HG03439 (cell line): ENCODE results near the gene SIAH3.

Source experiments
- ATAC-seq: cut with Tn5 transposase; IDR thresholded peaks from one replicate; pipeline ENCODE4 v1.9.1; 2021; ENCODE audit warnings: mild to moderate bottlenecking, moderate library complexity; ENCODE audit not compliant: unreplicated experiment

SIAH3 gene

GRCh38 chr13:45748941-45749759 is 102.4 kb downstream of the SIAH3 start:
- no peak for ATAC-seq

- ATAC-seq = no peak
These were observed 104.5 kb downstream of the SIAH3 start for GRCh38 chr13:45747071-45747470.

DNA sequence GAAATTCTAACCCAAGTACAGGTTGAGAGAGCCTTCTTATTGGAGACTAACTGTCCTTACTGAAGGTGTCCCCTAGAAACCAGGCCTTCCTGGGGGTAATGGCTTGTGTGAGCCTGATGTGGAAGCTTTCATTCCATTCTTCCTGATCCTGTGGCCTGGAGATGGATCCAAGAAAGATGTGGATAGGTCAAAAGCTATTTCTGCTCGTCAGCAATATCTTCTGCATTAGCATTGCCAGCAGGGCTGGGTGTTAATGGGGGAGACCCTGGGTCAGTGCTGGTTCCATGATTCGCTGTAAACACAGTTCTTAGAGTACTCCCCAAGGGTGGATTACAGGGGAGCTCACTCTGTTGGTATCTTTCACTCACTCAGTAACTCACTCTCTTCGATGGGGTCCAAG is 106.6 kb downstream of the SIAH3 start:
- ATAC-seq = no peak

DNA sequence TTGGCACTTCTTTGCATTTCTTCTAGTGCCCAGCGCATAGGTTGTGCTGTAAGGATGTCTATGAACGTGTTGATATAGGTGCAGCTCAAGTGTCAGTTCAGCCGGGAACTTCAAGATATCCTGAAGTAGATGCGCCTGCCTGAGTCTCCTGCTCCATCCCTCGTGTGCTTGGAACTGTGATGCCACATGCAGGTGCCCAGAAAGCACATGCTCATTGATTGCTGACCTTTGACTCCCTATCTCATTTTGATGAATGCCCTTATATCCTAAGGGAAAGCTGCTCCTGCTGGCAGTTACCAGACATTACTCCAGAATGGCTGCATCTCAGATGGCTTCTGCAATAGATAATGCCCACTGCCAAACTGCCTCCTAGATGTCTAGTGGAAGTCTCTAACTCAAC is 108.6 kb downstream of the SIAH3 start:
- ATAC-seq = no peak

- ATAC-seq = no peak
These were observed 114.0 kb downstream of the SIAH3 start for GRCh38 chr13:45737571-45738017.

GRCh38 chr13:45733361-45733760 is 118.2 kb downstream of the SIAH3 start:
- no peak for ATAC-seq

GRCh38 chr13:45732916-45733315 is 118.6 kb downstream of the SIAH3 start:
- no peak for ATAC-seq

- ATAC-seq = no peak
These were observed 120.1 kb downstream of the SIAH3 start for GRCh38 chr13:45731455-45731854.

DNA sequence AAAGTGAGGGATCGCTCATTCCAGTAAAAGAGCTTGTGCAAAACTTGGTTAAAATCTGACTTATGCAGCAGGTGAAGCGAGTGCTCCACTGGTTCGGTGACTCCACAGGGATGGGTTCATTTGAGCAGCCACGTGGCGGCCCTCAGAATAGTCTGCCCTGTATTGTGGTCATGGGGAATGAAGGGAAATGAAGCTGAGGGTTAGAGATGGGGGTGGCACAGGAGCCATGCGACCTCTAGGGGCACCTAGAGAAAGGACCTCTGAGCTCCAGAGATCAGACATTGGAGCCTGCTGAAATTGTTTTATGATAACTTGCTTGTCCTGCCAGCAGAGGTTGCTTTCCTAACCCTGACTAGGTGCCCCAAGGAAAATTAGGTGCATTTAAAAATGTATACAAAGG is 122.8 kb downstream of the SIAH3 start:
- no peak for ATAC-seq
